Fibroblast of upper back skin (primary cell): ENCODE results near the gene WNK2.
"Not testable (repeated sequence)": the region's sequence is repeated elsewhere in the genome, so short reads cannot be mapped to it uniquely, and the experiment has no call there.

Experiments
- DNase-seq: peaks from one replicate; pipeline ENCODE4 v3.0.0-alpha.2; 2013

Gene WNK2

GRCh38 chr9:93345643-93346230 is 161.8 kb downstream of the WNK2 start:
- no peak for DNase-seq

- no peak for DNase-seq
Observed at GRCh38 chr9:93346231-93347112, 162.5 kb downstream of the WNK2 start.

- not testable (repeated sequence) for DNase-seq
Observed at GRCh38 chr9:93347371-93347975, 163.5 kb downstream of the WNK2 start.

GRCh38 chr9:93353413-93354310 is 169.7 kb downstream of the WNK2 start:
- DNase-seq = not testable (repeated sequence)

GRCh38 chr9:93354451-93354850 is 170.5 kb downstream of the WNK2 start:
- no peak for DNase-seq

- DNase-seq = no peak
Observed at GRCh38 chr9:93355827-93356226, 171.9 kb downstream of the WNK2 start.

- DNase-seq = no peak
Observed at GRCh38 chr9:93357649-93358048, 173.7 kb downstream of the WNK2 start.

GRCh38 chr9:93359907-93360306 is 176.0 kb downstream of the WNK2 start:
- DNase-seq = not testable (repeated sequence)

- no peak for DNase-seq
Observed at GRCh38 chr9:93361995-93362394, 178.1 kb downstream of the WNK2 start.

- DNase-seq = no peak
Observed at GRCh38 chr9:93364734-93365426, 180.9 kb downstream of the WNK2 start.

- no peak for DNase-seq
Observed at GRCh38 chr9:93365427-93366118, 181.6 kb downstream of the WNK2 start.

GRCh38 chr9:93366119-93366447 is 182.1 kb downstream of the WNK2 start:
- no peak for DNase-seq

GRCh38 chr9:93366486-93366885 is 182.5 kb downstream of the WNK2 start:
- DNase-seq = not testable (repeated sequence)

GRCh38 chr9:93368437-93368836 is 184.5 kb downstream of the WNK2 start:
- DNase-seq = no peak

GRCh38 chr9:93369686-93370085 is 185.7 kb downstream of the WNK2 start:
- DNase-seq = no peak
